GM10847 (cell line): ENCODE data around the gene ATRNL1.

Experiments
- POLR2A ChIP-seq: IDR thresholded peaks from 2 replicates; pipeline ENCODE4 v1.6.1; 2011; ENCODE audit not compliant: insufficient read length; ENCODE audit errors: extremely low read depth

The ATRNL1 gene, protein sequence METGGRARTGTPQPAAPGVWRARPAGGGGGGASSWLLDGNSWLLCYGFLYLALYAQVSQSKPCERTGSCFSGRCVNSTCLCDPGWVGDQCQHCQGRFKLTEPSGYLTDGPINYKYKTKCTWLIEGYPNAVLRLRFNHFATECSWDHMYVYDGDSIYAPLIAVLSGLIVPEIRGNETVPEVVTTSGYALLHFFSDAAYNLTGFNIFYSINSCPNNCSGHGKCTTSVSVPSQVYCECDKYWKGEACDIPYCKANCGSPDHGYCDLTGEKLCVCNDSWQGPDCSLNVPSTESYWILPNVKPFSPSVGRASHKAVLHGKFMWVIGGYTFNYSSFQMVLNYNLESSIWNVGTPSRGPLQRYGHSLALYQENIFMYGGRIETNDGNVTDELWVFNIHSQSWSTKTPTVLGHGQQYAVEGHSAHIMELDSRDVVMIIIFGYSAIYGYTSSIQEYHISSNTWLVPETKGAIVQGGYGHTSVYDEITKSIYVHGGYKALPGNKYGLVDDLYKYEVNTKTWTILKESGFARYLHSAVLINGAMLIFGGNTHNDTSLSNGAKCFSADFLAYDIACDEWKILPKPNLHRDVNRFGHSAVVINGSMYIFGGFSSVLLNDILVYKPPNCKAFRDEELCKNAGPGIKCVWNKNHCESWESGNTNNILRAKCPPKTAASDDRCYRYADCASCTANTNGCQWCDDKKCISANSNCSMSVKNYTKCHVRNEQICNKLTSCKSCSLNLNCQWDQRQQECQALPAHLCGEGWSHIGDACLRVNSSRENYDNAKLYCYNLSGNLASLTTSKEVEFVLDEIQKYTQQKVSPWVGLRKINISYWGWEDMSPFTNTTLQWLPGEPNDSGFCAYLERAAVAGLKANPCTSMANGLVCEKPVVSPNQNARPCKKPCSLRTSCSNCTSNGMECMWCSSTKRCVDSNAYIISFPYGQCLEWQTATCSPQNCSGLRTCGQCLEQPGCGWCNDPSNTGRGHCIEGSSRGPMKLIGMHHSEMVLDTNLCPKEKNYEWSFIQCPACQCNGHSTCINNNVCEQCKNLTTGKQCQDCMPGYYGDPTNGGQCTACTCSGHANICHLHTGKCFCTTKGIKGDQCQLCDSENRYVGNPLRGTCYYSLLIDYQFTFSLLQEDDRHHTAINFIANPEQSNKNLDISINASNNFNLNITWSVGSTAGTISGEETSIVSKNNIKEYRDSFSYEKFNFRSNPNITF (N-terminal part only)

DNA sequence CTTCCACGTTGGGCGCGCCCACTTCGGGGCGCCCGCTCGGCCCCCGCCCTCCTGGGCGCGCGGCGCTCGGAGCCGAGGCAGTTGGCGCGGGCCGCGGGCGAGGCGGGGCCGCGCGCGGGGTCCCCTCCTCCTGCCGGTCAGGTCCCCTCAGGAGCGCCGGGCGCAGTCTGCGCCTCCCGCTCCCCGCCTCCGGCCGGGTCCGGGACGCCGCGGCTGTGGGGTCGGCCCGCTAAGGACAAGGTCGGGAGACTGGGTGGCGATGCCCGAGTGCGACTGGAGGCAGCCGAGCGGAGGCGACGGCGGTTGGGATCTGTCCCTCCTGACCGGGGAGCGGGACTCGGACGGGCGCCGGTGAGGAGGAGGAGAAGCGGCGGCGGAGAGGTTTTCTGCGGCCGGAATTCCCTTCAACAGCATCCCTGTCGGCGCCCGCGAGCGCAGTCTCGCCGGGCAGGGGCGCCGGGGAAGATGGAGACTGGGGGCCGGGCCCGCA lies at the start of gene ATRNL1:
ATRNL1 (plus strand) TSS at position 80 of the 490 bp plus-strand sequence; CDS start at position 466, 386 bp downstream.
- TF ChIP-seq POLR2A = no peak

GRCh38 chr10:115043719-115044118 lies 49.4 kb upstream of the ATRNL1 start:
- TF ChIP-seq POLR2A = no peak

- TF ChIP-seq POLR2A = no peak
Observed at GRCh38 chr10:115044891-115045290, 48.3 kb upstream of the ATRNL1 start.

DNA sequence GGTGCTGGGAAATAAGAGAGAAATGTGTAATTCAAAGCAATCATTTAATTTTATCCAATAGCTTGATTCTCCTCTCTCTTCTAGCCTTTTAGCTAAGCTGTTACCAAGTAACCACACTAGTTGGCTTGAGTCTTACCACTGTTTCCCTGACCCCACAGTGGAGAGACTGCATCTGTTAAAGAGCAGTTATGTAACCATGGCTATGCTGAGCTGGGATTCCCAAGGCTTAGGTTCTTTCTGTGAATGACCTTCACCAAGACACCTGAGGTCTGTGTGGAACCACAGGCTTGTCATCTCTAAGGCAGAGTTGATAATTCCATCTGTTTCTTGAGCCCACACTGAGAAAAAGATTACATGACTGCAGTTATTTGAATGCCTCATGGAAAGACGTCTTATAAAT lies 47.7 kb upstream of the ATRNL1 start:
- no peak for TF ChIP-seq POLR2A

- no peak for TF ChIP-seq POLR2A
Observed at GRCh38 chr10:115046686-115047236, 46.4 kb upstream of the ATRNL1 start.

- no peak for TF ChIP-seq POLR2A
Observed at GRCh38 chr10:115047705-115048104, 45.5 kb upstream of the ATRNL1 start.

- no peak for TF ChIP-seq POLR2A
Observed at GRCh38 chr10:115049318-115049717, 43.8 kb upstream of the ATRNL1 start.

DNA sequence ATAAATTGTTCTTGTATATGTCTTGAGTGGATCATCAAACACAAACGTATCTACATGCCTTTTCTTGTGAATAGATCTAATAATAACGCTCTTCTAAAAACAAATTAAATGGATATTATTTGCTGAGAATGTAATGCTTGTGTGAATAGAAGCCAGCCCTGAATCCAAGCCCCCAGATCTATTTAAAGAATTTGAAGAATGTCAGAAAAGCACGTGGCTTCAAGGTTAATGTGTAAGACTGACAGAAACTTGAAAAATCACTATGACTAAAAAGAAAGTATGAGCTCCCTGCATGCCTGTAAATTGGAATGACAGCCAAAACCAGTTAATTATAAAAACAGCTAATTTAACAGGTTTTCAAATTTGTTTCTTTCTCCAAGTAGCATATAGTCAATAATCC lies 43.2 kb upstream of the ATRNL1 start:
- TF ChIP-seq POLR2A = no peak

DNA sequence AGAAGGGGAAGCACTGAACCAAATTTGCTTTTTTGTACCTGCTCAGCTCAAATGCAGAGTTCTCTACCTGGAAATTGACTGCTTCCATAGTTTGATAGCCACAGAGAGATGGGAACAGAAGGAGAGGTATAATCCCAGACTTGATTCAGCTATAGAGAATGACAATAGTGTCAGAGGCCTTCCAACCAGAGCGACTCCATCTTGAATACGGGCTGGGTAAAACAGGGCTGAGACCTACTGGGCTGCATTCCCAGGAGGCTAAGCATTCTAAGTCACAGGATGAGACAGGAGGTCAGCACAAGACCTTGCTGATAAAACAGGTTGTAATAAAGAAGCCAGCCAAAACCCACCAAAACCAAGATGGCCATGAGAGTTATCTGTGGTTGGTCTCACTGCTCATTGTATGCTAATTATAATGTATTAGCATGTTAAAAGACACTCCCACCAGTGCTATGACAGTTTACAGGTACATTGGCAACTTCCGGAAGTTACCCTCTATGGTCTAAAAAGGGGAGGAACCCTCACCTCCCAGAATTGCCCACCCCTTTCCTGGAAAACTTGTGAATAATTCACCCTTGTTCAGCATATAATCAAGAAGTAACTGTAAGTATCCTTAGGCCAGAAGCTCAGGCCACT lies 42.7 kb upstream of the ATRNL1 start:
- no peak for TF ChIP-seq POLR2A

DNA sequence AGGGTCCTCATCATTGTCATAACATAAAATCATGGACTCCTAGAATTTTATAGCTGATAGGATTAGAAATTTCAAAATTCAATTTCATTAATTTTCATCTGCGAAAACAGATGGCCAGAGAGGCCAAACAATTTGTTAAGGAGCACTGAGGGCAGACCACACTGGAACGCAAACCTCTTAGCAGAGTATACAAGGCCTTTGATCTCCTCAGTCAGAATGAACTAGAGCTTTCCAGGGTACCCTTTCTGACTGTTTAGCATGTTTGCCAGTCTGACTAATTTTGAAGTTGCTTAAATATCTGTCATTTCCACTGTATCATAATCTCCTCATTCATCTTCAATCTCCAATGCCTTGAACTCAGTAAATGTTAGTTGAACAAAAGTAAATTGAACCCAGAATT lies 41.9 kb upstream of the ATRNL1 start:
- no peak for TF ChIP-seq POLR2A

- TF ChIP-seq POLR2A = no peak
Observed at GRCh38 chr10:115052226-115052625, 40.9 kb upstream of the ATRNL1 start.

DNA sequence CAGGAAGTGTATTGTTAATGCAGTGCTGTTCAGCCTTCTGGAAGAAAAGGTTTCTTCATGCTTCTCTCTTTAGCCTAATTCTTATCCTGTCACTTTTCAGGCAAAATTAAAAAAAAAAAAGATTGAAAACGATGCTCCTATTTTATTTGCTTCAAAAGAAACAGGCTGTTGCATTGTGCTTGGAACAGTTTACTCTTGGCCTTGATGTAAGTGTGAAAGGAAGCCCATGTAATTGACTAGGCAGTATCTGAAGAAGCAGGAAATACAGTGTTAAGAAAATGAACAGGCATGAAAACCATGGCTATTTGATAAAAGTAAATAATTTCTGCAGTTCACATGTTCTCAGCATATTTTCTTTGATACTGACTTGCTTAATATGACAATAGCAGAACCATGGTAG lies 40.4 kb upstream of the ATRNL1 start:
- TF ChIP-seq POLR2A = no peak

DNA sequence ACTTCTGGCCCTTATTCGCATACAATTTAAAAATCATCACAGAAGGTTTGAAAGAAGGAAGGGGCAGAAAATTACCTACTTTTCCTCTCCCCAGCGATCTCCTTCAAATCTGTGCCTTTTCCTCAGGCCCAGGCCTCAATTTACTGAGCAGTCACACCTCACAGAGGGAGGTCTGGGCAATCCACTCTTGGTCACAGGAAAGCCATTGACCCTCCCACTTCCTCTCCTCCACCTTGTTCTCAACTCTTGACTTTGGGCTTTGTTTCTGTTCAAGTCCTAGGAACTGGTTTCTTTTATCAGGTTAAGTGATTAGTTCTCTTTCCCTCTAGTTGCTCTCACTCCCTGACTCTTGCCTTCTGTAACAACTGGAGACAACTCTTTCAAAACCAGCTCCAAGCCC lies 37.0 kb upstream of the ATRNL1 start:
- TF ChIP-seq POLR2A = no peak

- TF ChIP-seq POLR2A = no peak
Observed at GRCh38 chr10:115059301-115059898, 33.8 kb upstream of the ATRNL1 start.
